GM13976 (cell line): ENCODE data around the gene PCNX1.

Source experiments
- DNase-seq: peaks from one replicate; pipeline ENCODE4 v3.0.0; 2012; ENCODE audit warnings: low spot score
- CTCF ChIP-seq: IDR thresholded peaks from 2 replicates; pipeline ENCODE4 v1.5.1; 2012; ENCODE audit warnings: borderline replicate concordance, mild to moderate bottlenecking; ENCODE audit not compliant: insufficient read depth; ENCODE audit errors: extremely low read depth, missing control alignments, control extremely low read depth
- in situ Hi-C: fragments of 300-500 bp; cut with MboI; formaldehyde crosslinking; loops from one replicate; pipeline ENCODE4 v1.12.0; 2022; ENCODE audit warnings: low sequenced_read_pairs, mixed read lengths, inconsistent platforms; ENCODE audit not compliant: unreplicated experiment

The PCNX1 gene

GRCh38 chr14:70916300-70916699 is 9.0 kb downstream of the PCNX1 start:
- DNase-seq, result no peak
- in situ Hi-C loops, result no loop called here
- TF ChIP-seq CTCF, result no peak

- in situ Hi-C loops, result no loop called here
- DNase-seq, result no peak
- no peak for TF ChIP-seq CTCF
Measured at GRCh38 chr14:70916799-70917198, 9.5 kb downstream of the PCNX1 start.

GRCh38 chr14:70917633-70918032 is 10.4 kb downstream of the PCNX1 start:
- in situ Hi-C loops, result no loop called here
- TF ChIP-seq CTCF, result no peak

GRCh38 chr14:70919774-70920173 is 12.5 kb downstream of the PCNX1 start:
- in situ Hi-C loops, result no loop called here
- no peak for TF ChIP-seq CTCF
- no peak for DNase-seq

More at GRCh38 chr14:70917633-70918032, 10.4 kb downstream of the PCNX1 start:
- no peak for DNase-seq

GRCh38 chr14:70920608-70921007 is 13.3 kb downstream of the PCNX1 start:
- in situ Hi-C loops, result no loop called here

GRCh38 chr14:70921669-70922068 is 14.4 kb downstream of the PCNX1 start:
- in situ Hi-C loops, result no loop called here
- DNase-seq, result no peak
- no peak for TF ChIP-seq CTCF

More at GRCh38 chr14:70920608-70921007, 13.3 kb downstream of the PCNX1 start:
- DNase-seq, result no peak
- no peak for TF ChIP-seq CTCF

- no peak for DNase-seq
- TF ChIP-seq CTCF, result no peak
- in situ Hi-C loops, result no loop called here
Measured at GRCh38 chr14:70924521-70924920, 17.3 kb downstream of the PCNX1 start.
